GM10266 (cell line): Measurements from ENCODE around the gene DNAJB8.

Experiments
- DNase-seq: peaks from one replicate; pipeline ENCODE4 v3.0.0; 2012; ENCODE audit errors: extremely low spot score
- TF ChIP-seq, protein P1 (sequence below): IDR thresholded peaks from 2 replicates; pipeline ENCODE4 v1.5.1; 2012; ENCODE audit warnings: mild to moderate bottlenecking, low read depth; ENCODE audit not compliant: control insufficient read depth, insufficient read depth; ENCODE audit errors: missing control alignments

DNAJB8 gene

DNA sequence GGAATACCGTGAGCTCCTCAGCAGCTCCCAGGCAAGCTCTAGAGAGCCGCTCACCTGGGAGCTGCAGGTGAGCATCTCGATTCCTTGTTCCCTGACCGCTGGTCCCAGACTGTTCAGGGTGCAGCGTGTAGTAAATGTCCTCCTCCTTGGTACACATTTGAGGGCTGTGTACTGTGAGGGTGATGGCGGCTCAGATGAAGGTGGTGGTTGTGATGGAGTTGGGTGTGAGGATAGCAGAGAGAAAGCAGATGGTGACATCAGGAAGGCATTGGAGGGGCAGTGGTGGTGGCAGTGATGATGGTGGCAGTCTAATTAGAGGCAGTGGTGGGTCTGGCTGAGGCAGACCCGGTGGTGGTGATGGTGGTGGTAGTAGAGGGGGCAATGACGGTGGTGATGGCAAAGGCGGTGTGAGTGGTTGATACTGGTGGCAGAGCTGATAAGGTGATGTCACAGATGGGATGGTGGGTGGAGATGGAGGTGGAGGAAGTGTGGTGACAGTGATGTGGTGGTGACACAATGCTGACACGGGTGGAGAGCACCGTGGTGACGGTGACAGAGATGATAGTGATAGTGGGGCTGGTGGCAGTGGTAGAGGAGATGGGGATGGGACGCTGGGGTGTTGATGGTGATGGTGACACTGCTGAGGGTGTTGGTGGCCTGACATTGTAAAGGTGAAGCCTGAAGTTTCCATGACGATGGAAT, at the start of gene DNAJB8:
Gene DNAJB8, minus strand, starts transcription at position 51 of the 702 bp plus-strand sequence. CDS start 3,645 bp downstream, outside the sequence.
- TF ChIP-seq, protein P1, sequence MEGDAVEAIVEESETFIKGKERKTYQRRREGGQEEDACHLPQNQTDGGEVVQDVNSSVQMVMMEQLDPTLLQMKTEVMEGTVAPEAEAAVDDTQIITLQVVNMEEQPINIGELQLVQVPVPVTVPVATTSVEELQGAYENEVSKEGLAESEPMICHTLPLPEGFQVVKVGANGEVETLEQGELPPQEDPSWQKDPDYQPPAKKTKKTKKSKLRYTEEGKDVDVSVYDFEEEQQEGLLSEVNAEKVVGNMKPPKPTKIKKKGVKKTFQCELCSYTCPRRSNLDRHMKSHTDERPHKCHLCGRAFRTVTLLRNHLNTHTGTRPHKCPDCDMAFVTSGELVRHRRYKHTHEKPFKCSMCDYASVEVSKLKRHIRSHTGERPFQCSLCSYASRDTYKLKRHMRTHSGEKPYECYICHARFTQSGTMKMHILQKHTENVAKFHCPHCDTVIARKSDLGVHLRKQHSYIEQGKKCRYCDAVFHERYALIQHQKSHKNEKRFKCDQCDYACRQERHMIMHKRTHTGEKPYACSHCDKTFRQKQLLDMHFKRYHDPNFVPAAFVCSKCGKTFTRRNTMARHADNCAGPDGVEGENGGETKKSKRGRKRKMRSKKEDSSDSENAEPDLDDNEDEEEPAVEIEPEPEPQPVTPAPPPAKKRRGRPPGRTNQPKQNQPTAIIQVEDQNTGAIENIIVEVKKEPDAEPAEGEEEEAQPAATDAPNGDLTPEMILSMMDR: no peak

DNA sequence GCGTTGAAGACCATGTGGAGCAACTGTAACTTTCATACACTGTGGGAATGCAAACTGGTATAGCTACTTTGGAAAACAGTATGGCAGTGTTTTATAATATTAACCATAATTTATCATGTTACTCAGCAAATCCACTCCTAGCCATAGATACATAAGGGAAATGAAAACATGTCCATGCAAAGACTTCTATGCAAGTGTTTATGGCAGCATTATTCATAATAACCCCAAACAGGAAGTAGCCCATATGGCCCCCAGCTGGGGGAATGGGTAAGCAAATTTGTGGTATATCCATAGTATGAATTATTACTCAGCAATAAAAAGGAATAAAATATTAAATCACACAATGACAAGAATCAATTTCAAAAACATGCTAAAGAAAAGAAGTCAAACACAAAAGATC, 49.3 kb upstream of the DNAJB8 start:
- TF ChIP-seq, protein P1: no peak
- no peak for DNase-seq

More for the DNA sequence above, at the start of gene DNAJB8:
- no peak for DNase-seq

DNA sequence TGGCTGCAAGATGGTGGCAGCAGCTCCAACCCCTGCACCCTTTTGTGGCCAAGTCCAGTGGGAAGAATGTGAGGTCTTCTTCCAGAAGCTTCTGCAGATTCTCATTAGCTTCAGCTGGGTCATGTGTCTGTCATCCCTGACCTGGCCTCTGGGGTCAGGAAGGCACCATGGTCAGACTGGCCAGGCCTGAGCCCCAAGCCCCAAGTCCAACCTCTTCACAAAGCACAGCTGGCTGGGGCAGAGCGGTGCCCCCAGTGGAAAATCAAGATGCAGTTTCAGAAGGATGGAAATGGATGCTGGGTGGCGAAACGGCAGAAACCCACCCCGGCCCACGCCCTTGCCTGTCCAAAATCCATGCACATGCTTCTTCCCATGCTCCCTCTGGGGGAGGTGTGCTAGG, 42.2 kb upstream of the DNAJB8 start:
- DNase-seq: no peak
- TF ChIP-seq, protein P1: no peak

DNA sequence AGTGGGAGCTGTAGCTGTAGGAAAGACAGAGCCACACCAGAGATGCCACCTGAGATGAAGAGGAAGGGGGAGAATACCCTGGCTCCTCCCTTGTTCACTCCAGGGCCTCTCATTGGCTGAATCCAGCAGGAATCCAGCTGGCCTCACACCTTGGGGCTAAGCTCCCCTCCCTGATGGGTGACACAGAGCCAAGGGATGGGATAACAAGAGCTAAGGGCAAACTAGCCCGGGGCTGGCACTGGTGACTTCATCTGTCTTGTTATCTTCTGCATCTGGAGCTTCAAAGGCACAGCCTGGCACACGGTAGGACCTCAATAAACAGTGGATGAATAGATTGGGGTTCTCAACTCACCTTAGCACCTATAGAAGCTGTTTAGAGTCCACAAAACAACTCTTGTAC, 40.1 kb upstream of the DNAJB8 start:
- no peak for DNase-seq
- TF ChIP-seq, protein P1: no peak

DNA sequence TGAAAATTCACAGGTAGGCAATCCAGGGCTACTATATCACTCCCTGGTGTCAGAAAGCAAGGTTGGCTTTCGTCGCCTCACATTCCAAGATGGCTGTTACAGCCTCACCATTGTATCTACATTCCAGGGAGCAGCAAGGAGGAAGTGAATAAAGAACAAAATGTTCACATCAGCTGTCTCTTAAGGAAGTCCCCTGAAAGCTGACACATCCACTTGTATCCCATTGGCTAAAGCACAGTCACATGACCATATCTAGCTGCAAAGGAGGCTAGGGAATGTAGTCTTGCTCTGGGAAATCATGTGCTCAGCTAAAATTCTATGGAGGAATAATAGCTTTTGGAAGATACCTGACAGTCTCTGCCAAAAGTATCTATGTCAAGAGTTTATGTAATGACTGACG, 39.1 kb upstream of the DNAJB8 start:
- TF ChIP-seq, protein P1: no peak
- no peak for DNase-seq

DNA sequence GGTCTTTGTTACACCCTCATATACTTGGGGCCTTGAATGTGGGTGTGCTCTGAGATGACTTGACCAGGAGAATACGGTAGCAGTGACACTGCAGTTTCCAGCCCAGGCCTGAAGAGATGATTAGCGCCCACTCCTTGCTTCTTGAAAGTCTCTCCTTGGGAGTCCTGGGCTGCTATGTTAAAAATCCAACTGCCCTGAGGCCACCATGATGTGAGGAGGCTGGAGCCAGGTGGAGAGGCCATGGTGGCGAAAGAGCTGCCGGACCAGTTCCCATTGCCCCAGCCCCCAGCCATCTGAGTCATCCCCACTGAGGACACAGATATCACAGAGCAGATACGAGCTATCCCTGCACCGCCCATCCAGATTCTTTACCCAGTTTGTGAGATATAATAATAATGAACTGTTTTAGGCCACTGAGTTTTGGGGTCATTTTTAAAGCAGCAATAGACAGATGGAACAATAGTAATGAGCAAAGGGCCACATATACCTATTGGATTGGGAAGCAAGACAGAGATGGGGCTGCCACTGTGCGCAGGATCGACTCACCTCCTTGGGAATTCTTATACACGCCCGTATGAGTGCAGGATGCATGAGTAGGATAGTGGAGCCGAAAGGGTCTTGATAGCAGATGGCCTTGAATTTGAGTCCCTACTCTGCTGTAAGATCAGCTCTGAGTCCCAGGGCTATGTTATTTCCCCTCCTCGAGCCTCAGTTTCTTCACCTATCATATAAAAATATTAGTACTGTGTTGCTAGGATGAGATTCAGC, 38.5 kb upstream of the DNAJB8 start:
- no peak for DNase-seq
- TF ChIP-seq, protein P1: no peak

DNA sequence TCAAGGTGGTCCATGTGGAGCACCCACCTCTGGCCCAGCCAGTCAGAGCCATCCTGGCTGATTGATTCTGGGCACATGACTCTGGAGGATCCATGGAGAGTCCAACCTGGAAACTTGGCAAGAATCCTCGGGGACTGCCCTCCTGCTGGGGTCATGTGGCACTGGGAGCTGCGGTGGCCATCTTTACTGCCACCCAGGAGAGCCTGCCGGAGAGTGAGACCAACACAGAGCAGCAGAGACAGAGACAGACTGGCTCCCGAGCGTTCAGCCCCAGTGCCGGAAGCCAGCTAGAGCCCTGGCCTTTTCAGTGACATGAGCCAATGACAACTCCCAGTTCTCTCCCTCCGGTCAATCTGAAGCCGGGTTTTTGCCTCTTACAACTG, 37.8 kb upstream of the DNAJB8 start:
- TF ChIP-seq, protein P1: no peak
- DNase-seq: no peak
